NK-92 treated with Interleukin-12 subunit alpha and Interleukin-12 subunit beta, amount 100 ng/mL, for 24 hours (cell line): ENCODE measurements around the gene LRRK1.

Experiments
- DNase-seq: peaks from one replicate; lab custom pipeline; 2025; lab: John Stamatoyannopoulos, UW

The LRRK1 gene

GRCh38 chr15:100890850-100891249, 28.3 kb upstream of the LRRK1 start:
- no peak for DNase-seq

- no peak for DNase-seq
These were observed 27.7 kb upstream of the LRRK1 start for GRCh38 chr15:100891307-100892012.

GRCh38 chr15:100892013-100892355, 27.2 kb upstream of the LRRK1 start:
- no peak for DNase-seq

GRCh38 chr15:100893261-100893963, 25.7 kb upstream of the LRRK1 start:
- DNase-seq, result no peak

GRCh38 chr15:100893964-100894295, 25.2 kb upstream of the LRRK1 start:
- no peak for DNase-seq

- DNase-seq, result no peak
These were observed 23.4 kb upstream of the LRRK1 start for GRCh38 chr15:100895721-100896120.

GRCh38 chr15:100897221-100898151, 21.7 kb upstream of the LRRK1 start:
- no peak for DNase-seq

- no peak for DNase-seq
These were observed 21.0 kb upstream of the LRRK1 start for GRCh38 chr15:100898152-100898490.

GRCh38 chr15:100898661-100899462, 20.3 kb upstream of the LRRK1 start:
- DNase-seq, result no peak

- DNase-seq, result no peak
These were observed 19.6 kb upstream of the LRRK1 start for GRCh38 chr15:100899601-100900000.

GRCh38 chr15:100900136-100900794, 18.9 kb upstream of the LRRK1 start:
- DNase-seq, result no peak

- DNase-seq, result no peak
These were observed 18.4 kb upstream of the LRRK1 start for GRCh38 chr15:100900795-100901169.

- no peak for DNase-seq
These were observed 17.9 kb upstream of the LRRK1 start for GRCh38 chr15:100901296-100901695.

GRCh38 chr15:100901702-100902435, 17.3 kb upstream of the LRRK1 start:
- DNase-seq, result no peak

GRCh38 chr15:100902436-100903167, 16.6 kb upstream of the LRRK1 start:
- no peak for DNase-seq

GRCh38 chr15:100903168-100903554, 16.0 kb upstream of the LRRK1 start:
- no peak for DNase-seq

- no peak for DNase-seq
These were observed 13.3 kb upstream of the LRRK1 start for GRCh38 chr15:100905850-100906249.

GRCh38 chr15:100908466-100908865, 10.7 kb upstream of the LRRK1 start:
- DNase-seq, result no peak

GRCh38 chr15:100909565-100909964, 9.6 kb upstream of the LRRK1 start:
- no peak for DNase-seq
